Measurements from ENCODE around the gene MTF2. TPM values are rescaled to one million over a fixed set of nuclear protein-coding genes. Genes with fewer than 3 reads are reported as not detected.
"Not testable (repeated sequence)": the region's sequence is repeated elsewhere in the genome, so short reads cannot be mapped to it uniquely, and the experiment has no call there.

Gene MTF2
- total RNA-seq, 3 donors from 2014 or later = 37.4 to 42.7 (median 42.3) TPM

DNA sequence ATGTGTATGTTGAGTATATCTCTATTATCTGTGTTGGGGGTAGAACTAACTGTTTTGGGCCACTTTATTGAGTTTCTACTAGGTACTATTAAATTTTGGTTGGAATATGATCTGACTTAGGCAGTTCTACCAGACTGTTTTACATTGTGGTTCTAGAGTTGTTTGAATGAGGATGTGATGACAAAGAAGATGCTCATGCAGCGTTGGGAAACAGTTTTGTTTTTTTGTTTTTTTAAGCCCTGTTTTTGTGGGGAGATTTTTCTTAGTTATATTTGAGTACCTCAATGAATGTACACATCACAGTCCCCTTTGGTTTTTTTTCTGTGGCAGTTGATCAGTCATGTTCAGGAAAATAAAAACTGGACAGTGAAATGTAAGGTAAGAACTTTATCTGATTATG, 61.0 kb downstream of the MTF2 start:
- no peak for ATAC-seq
- Mint-ChIP-seq H3K36me3 (ENCODE audit: insufficient read depth) (peaks cover 19% of the 10 kb centered on the region), H3K27me3 (ENCODE audit: low read depth) (no peaks in the 10 kb centered on the region), H3K4me3 (no peak overlapping the region), H3K4me1 (ENCODE audit: low read depth) (no peaks in the 10 kb centered on the region), H3K9me3 (no peaks in the 10 kb centered on the region)
- no peak for DNase-seq

DNA sequence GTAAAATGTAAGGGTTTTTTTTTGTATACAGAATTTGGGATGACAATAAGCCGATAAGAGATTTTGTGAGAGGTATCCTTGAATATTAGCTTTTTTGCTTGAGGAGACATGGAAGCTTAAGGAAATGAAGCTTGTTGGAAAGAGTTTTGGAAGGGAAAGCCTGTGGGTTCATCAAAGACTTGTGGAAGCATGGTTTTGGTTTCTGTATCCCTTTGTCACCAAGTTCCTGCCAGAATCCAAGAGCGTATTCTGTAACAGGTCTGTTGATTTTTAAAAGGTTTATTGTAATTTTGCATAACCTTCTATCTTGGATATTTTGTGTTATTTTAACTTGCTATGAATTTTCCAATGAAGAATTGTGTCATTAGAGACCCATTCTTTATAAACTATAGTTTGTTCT, 63.1 kb downstream of the MTF2 start:
- no peak for ATAC-seq
- DNase-seq = no peak
- peaks cover 9% of the 10 kb centered on the region for H3K36me3 Mint-ChIP-seq (ENCODE audit: insufficient read depth)
- no peaks in the 10 kb centered on the region for H3K27me3 Mint-ChIP-seq (ENCODE audit: low read depth)
- no peak overlapping the region for H3K4me3 Mint-ChIP-seq
- H3K9me3 Mint-ChIP-seq = no peaks in the 10 kb centered on the region
- H3K4me1 Mint-ChIP-seq (ENCODE audit: low read depth) = no peaks in the 10 kb centered on the region

DNA sequence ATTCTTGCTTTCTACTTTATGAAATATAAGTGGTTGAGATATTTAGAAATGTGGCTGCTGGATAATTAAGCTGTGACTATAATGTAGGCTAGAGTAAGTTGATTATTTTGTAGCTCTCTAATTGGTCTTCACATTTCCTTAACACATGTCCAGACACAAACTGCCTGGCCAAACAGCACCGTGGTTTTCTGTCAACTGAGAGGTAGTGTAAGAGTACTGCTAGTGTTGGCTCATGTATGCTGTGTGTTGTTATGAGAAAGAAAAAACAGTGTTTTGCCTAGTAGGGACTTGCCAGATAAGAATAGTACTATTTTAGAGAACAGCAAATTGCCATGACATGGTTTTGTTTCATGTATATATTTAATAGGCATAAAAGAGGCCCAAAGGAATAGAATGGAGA, 64.1 kb downstream of the MTF2 start:
- Mint-ChIP-seq H3K4me3 (no peak overlapping the region), H3K27me3 (ENCODE audit: low read depth) (no peaks in the 10 kb centered on the region), H3K36me3 (ENCODE audit: insufficient read depth) (peaks cover 18% of the 10 kb centered on the region), H3K4me1 (ENCODE audit: low read depth) (no peaks in the 10 kb centered on the region), H3K9me3 (no peaks in the 10 kb centered on the region)
- DNase-seq (no peak), ATAC-seq (no peak)

DNA sequence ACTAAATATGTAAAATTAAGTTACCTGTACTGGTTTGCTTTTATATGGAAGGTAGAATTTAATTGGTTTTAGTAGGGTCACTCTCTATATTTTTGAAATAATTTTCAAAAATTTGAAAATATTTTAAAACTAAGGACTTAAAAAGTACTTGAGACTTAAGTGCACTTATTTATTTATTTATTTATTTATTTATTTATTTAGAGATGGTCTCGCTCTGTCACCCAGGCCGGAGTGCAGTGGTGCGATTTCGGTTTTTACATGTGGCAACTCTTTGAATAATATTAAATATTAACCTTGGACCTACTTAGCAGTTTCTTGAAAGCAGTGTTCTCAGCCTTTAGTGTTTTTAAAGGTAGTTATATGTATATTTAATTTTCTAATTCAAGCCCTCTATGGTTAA, 64.7 kb downstream of the MTF2 start:
- ATAC-seq = no peak
- Mint-ChIP-seq H3K36me3 (ENCODE audit: insufficient read depth) (peaks cover 22% of the 10 kb centered on the region), H3K27me3 (ENCODE audit: low read depth) (no peaks in the 10 kb centered on the region), H3K4me3 (no peak overlapping the region), H3K4me1 (ENCODE audit: low read depth) (no peaks in the 10 kb centered on the region), H3K9me3 (no peaks in the 10 kb centered on the region)
- DNase-seq = no peak

DNA sequence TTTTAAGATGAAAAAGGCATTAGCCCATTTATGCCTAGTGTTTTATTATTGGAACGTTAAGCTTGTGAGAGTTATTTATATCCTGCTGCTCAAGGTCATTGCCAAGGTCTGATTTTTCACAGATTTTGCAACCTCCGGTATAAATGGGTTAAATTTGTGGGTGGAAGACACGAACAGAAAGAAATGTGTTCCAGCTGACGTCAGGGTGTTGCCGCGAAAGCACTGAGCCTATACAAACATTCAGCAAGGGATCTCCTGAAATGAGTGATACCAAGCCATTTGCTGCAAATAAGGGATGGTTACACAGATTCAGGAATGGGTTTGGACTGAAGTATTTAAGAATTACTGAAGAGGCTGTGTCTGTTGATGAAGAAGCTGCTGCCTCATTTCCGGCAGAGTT, 68.9 kb downstream of the MTF2 start:
- Mint-ChIP-seq H3K4me1 (ENCODE audit: low read depth) (peaks cover 2% of the 10 kb centered on the region), H3K36me3 (ENCODE audit: insufficient read depth) (peaks cover 41% of the 10 kb centered on the region), H3K4me3 (no peak overlapping the region), H3K9me3 (no peaks in the 10 kb centered on the region), H3K27me3 (ENCODE audit: low read depth) (no peaks in the 10 kb centered on the region)
- ATAC-seq = no peak
- no peak for DNase-seq

DNA sequence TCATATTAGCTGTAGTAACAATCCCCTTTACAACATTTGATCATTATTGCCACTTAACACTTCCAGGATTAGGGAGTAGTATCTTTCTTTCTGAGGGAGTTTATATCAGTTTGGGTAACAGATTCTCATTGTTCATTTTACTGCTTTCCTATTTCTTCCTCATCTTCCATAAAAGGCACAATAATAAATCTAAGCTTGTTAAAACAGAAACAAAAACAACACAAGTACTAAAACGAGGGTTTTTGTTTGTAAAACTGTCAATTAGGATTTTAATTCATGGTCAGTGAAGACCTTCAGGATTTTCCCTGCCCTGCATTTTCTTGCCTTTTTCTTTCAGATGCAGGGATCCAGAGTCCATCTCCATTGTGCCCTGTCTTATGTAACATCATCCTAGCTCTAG, 71.6 kb downstream of the MTF2 start:
- Mint-ChIP-seq H3K4me3 (no peak overlapping the region), H3K36me3 (ENCODE audit: insufficient read depth) (peaks cover 46% of the 10 kb centered on the region), H3K4me1 (ENCODE audit: low read depth) (peaks cover 11% of the 10 kb centered on the region), H3K9me3 (no peaks in the 10 kb centered on the region), H3K27me3 (ENCODE audit: low read depth) (no peaks in the 10 kb centered on the region)
- DNase-seq (no peak), ATAC-seq (no peak)

DNA sequence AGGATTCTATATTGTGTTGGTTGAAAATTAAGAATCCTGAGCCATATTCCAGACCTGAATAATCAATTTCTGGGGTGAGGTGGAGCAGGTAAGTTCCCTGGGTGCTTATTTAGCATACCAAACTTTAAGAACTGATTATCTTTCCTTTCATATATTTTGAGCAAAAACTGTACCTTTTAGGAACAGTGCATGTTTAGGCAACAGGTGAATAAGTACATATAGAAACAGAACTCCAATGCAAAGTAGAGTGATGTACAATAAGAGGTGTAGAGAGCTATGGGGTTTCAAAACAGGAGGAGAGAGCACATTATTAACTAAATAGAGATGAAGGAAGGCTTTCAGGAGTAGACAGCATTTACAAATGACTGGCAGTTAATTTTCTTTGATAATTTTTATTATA, 72.4 kb downstream of the MTF2 start:
- Mint-ChIP-seq H3K9me3 (no peaks in the 10 kb centered on the region), H3K36me3 (ENCODE audit: insufficient read depth) (peaks cover 48% of the 10 kb centered on the region), H3K4me3 (no peak overlapping the region), H3K4me1 (ENCODE audit: low read depth) (peaks cover 14% of the 10 kb centered on the region), H3K27me3 (ENCODE audit: low read depth) (no peaks in the 10 kb centered on the region)
- ATAC-seq (no peak), DNase-seq (no peak)

DNA sequence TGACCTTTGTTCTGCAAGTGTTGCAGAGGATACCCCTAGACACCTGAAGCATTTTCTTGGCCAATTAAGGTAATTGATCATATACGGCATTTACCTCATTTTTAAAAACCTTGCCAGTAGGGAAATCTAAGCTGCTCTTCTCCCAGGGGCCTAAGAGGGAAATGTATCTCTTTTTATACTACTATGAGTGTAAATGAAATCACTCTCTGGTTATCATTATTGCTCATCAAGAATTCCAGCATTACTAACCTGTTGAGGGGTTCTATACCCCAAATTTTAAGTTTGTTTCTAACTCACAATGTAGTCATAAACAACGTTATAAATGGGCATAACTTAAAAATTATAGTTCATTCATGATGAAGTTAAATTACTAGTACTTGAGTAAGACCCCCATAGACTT, 73.8 kb downstream of the MTF2 start:
- peaks cover 14% of the 10 kb centered on the region for H3K4me1 Mint-ChIP-seq (ENCODE audit: low read depth)
- ATAC-seq (peak in 1 of 2 donors; percentile 21), DNase-seq (no peak)
- no peaks in the 10 kb centered on the region for H3K9me3 Mint-ChIP-seq
- H3K36me3 Mint-ChIP-seq (ENCODE audit: insufficient read depth) = peaks cover 41% of the 10 kb centered on the region
- no peak overlapping the region for H3K4me3 Mint-ChIP-seq
- no peaks in the 10 kb centered on the region for H3K27me3 Mint-ChIP-seq (ENCODE audit: low read depth)

DNA sequence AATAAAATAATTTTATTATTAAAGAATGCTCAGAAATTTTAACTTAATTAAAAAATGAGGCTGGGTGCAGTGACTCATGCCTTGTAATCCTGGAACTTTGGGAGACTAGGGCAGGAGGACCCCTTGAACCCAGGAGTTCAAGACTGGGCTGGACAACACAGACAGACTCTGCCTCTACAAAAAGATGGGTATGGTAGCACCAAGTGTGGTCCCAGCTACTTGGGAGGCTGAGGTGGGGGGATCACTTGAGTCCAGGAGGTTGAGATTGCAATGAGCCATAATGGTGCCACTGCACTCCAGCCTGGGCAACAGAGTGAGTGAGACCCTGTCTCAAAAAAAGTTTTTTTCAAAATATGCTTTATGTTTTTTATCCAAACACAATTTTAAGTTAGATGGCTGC, 75.8 kb downstream of the MTF2 start:
- no peak overlapping the region for H3K4me3 Mint-ChIP-seq
- ATAC-seq (no peak), DNase-seq (no peak)
- H3K9me3 Mint-ChIP-seq = no peaks in the 10 kb centered on the region
- H3K36me3 Mint-ChIP-seq (ENCODE audit: insufficient read depth) = peaks cover 31% of the 10 kb centered on the region
- H3K4me1 Mint-ChIP-seq (ENCODE audit: low read depth) = peaks cover 16% of the 10 kb centered on the region
- no peaks in the 10 kb centered on the region for H3K27me3 Mint-ChIP-seq (ENCODE audit: low read depth)

DNA sequence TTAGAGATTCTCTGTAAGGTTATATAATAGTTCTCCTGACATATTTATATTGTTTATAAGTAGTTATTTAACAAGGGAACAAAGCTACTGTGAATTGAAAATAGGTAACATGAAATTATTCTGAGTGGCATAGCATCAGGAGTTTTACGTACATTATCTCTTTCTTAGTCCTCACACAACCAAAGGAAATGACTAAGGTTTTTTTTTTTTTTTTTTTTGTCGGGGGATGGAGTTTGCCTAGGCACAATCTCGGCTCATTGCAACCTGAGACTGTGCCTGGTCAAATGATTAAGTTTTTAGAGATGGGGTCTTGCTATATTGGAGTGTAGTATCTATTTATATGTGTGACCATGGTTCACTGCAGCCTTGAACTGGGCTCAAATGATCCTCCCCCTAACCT, 76.3 kb downstream of the MTF2 start:
- H3K36me3 Mint-ChIP-seq (ENCODE audit: insufficient read depth) = peaks cover 28% of the 10 kb centered on the region
- H3K4me3 Mint-ChIP-seq = no peak overlapping the region
- H3K4me1 Mint-ChIP-seq (ENCODE audit: low read depth) = peaks cover 18% of the 10 kb centered on the region
- no peaks in the 10 kb centered on the region for H3K9me3 Mint-ChIP-seq
- no peaks in the 10 kb centered on the region for H3K27me3 Mint-ChIP-seq (ENCODE audit: low read depth)
- DNase-seq (no peak), ATAC-seq (peak; percentile 32 to 37)

DNA sequence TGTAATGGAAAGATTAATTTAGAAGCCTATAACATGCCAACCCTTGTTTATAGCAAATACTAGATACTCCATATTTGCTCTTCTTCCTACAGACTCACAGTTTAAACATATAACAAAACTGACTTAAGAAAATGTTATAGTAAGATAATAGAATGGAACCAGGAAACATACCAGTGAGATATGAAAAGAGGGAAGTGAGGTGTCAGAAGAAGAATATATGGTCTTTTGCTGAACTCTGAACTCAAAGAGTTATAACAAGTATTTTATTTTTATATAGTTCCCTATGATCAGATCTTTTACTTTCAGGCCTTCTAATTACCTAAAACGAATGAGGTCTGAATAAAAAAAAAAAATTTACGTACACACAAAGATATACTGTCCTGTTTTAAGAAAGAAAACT, 80.3 kb downstream of the MTF2 start:
- no peaks in the 10 kb centered on the region for H3K27me3 Mint-ChIP-seq (ENCODE audit: low read depth)
- H3K4me1 Mint-ChIP-seq (ENCODE audit: low read depth) = peaks cover 34% of the 10 kb centered on the region
- ATAC-seq (no peak), DNase-seq (no peak)
- H3K4me3 Mint-ChIP-seq = no peak overlapping the region
- no peaks in the 10 kb centered on the region for H3K9me3 Mint-ChIP-seq
- H3K36me3 Mint-ChIP-seq (ENCODE audit: insufficient read depth) = peaks cover 28% of the 10 kb centered on the region

DNA sequence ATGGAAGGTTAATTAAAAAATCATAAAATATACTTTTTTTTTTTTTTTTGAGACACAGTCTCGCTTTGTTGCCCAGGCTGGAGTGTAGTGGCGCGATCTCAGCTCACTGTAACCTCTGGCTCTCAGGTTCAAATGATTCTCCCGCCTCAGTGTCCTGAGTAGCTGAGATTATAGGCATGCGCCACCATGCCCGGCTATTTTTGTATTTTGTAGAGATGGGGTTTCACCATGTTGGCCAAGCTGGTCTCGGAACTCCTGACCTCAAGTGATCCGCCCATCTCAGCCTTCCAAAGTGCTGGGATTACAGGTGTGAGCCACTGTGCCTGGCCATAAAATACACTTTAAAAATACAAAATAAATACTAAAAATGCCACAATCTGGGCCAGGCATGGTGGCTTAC, 84.2 kb downstream of the MTF2 start:
- DNase-seq; H3K4me3 Mint-ChIP-seq; H3K27me3 Mint-ChIP-seq (ENCODE audit: low read depth); ATAC-seq; H3K9me3 Mint-ChIP-seq: not testable (repeated sequence)
- H3K36me3 Mint-ChIP-seq (ENCODE audit: insufficient read depth) = peaks cover 41% of the 10 kb centered on the region
- peaks cover 49% of the 10 kb centered on the region for H3K4me1 Mint-ChIP-seq (ENCODE audit: low read depth)

DNA sequence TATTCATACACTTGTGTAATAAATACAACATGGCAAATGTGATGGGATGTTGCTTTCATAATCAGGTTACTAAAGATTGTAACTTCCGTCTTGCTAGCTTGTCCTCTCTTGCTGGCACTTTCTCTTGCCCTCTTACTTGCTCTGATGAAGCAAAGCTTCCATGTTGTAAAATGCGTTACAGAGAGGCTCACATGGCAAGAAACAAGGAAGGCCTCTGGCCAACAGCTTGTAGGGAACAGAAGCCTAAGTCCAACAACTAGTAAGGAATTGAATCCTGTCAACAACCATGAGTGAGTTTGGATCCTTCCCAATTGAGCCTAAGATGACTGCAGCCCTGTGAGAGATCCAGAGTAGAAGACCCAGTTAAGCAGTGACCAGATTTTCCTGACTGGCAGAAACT, 85.7 kb downstream of the MTF2 start:
- DNase-seq (no peak), ATAC-seq (no peak)
- Mint-ChIP-seq H3K9me3 (peaks cover 4% of the 10 kb centered on the region), H3K27me3 (ENCODE audit: low read depth) (no peaks in the 10 kb centered on the region), H3K4me3 (no peak overlapping the region), H3K36me3 (ENCODE audit: insufficient read depth) (peaks cover 42% of the 10 kb centered on the region), H3K4me1 (ENCODE audit: low read depth) (peaks cover 58% of the 10 kb centered on the region)

DNA sequence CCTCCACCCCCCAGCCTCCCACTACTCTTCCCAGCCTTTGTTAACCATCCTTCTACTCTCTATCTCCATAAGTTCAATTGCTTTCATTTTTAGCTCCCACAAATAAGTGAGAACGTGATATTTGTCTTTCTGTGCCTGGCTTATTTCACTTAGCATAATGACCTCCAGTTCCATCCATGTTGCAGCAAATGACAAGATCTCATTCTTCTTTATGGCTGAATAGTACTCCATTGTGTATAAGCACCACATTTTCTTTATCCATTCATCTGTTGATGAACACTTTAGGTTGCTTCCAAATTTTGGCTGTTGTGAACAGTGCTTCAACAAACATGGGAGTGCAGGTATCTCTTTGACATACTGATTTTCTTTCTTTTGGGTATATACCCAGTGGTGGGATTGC, 86.8 kb downstream of the MTF2 start:
- DNase-seq; ATAC-seq; H3K4me3 Mint-ChIP-seq; H3K27me3 Mint-ChIP-seq (ENCODE audit: low read depth); H3K9me3 Mint-ChIP-seq: not testable (repeated sequence)
- Mint-ChIP-seq H3K4me1 (ENCODE audit: low read depth) (peaks cover 59% of the 10 kb centered on the region), H3K36me3 (ENCODE audit: insufficient read depth) (peaks cover 41% of the 10 kb centered on the region)

DNA sequence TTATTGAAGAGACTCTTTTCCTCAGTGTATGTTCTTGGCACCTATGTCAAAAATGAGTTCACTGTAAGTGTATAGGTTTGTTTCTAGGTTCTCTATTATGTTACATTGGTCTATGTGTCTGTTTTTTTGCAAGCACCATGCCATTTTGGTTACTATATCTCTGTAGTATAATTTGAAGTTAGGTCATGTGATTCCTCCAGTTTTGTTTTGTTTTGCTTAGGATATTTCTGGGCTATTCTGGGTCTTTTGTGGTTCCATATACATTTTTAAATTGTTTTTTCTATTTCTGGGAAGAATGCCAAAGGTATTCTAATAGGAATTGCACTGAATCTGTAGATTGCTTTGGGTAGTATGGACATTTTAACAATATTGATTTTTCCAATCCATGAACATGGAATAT, 87.9 kb downstream of the MTF2 start:
- Mint-ChIP-seq H3K4me3 (no peak overlapping the region), H3K4me1 (ENCODE audit: low read depth) (peaks cover 60% of the 10 kb centered on the region), H3K27me3 (ENCODE audit: low read depth) (no peaks in the 10 kb centered on the region), H3K36me3 (ENCODE audit: insufficient read depth) (peaks cover 37% of the 10 kb centered on the region), H3K9me3 (peaks cover 4% of the 10 kb centered on the region)
- ATAC-seq = no peak
- DNase-seq = no peak

DNA sequence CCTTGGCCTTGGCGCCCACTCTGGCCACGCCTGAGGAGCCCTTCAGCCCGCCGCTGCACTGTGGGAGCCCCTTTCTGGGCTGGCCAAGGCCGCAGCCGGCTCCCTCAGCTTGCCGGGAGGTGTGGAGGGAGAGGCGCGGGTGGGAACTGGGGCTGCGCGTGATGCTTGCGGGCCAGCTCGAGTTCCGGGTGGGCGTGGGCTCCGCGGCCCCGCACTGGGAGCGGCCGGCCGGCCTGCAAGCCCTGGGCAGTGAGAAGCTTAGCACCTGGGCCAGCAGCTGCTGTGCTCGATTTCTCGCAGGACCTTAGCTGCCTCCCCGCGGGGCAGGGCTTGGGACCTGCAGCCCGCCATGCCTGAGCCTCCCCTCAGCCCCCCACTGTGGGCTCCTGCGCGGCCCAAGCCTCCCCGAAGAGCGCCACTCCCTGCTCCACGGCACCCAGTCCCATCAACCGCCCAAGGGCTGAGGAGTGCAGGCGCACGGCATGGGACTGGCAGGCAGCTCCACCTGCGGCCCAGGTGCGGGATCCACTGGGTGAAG, 91.1 kb downstream of the MTF2 start:
- ATAC-seq = peak in 1 of 2 donors; percentile 18
- Mint-ChIP-seq H3K4me1 (ENCODE audit: low read depth) (peaks cover 67% of the 10 kb centered on the region), H3K36me3 (ENCODE audit: insufficient read depth) (peaks cover 46% of the 10 kb centered on the region)
- not testable (repeated sequence) for H3K9me3 Mint-ChIP-seq; DNase-seq; H3K27me3 Mint-ChIP-seq (ENCODE audit: low read depth); H3K4me3 Mint-ChIP-seq
